HG03175 (cell line): ENCODE results near the gene UBE2H.
A peak's percentile ranks its signal among the peaks of the same experiment; 100 is the strongest.
"Not testable (repeated sequence)": the region's sequence is repeated elsewhere in the genome, so short reads cannot be mapped to it uniquely, and the experiment has no call there.

ENCODE experiments used
- ATAC-seq: cut with Tn5 transposase; IDR thresholded peaks from one replicate; pipeline ENCODE4 v1.9.1; 2021; ENCODE audit warnings: mild to moderate bottlenecking, moderate library complexity; ENCODE audit not compliant: unreplicated experiment

The UBE2H gene

GRCh38 chr7:129845178-129845971 lies 107.4 kb downstream of the UBE2H start:
- ATAC-seq: no peak

GRCh38 chr7:129843978-129844840 lies 108.6 kb downstream of the UBE2H start:
- ATAC-seq: no peak

- no peak for ATAC-seq
Observed at GRCh38 chr7:129843365-129843898, 109.3 kb downstream of the UBE2H start.

- no peak for ATAC-seq
Observed at GRCh38 chr7:129841465-129841864, 111.3 kb downstream of the UBE2H start.

GRCh38 chr7:129840757-129841156 lies 112.0 kb downstream of the UBE2H start:
- ATAC-seq: no peak

- no peak for ATAC-seq
Observed at GRCh38 chr7:129836983-129837382, 115.8 kb downstream of the UBE2H start.

GRCh38 chr7:129835569-129835968 lies 117.2 kb downstream of the UBE2H start:
- no peak for ATAC-seq

- not testable (repeated sequence) for ATAC-seq
Observed at GRCh38 chr7:129833353-129833752, 119.4 kb downstream of the UBE2H start.

GRCh38 chr7:129832701-129833227 lies 120.0 kb downstream of the UBE2H start:
- no peak for ATAC-seq

- no peak for ATAC-seq
Observed at GRCh38 chr7:129832282-129832681, 120.5 kb downstream of the UBE2H start.

- ATAC-seq: no peak
Observed at GRCh38 chr7:129831424-129832058, 121.2 kb downstream of the UBE2H start.

- no peak for ATAC-seq
Observed at GRCh38 chr7:129830949-129831348, 121.8 kb downstream of the UBE2H start.

GRCh38 chr7:129829737-129830631 lies 122.8 kb downstream of the UBE2H start:
- ATAC-seq: no peak

- no peak for ATAC-seq
Observed at GRCh38 chr7:129828989-129829736, 123.6 kb downstream of the UBE2H start.

- ATAC-seq: no peak
Observed at GRCh38 chr7:129828078-129828762, 124.5 kb downstream of the UBE2H start.

GRCh38 chr7:129827467-129827990 lies 125.2 kb downstream of the UBE2H start:
- ATAC-seq: no peak

GRCh38 chr7:129826895-129827294 lies 125.9 kb downstream of the UBE2H start:
- not testable (repeated sequence) for ATAC-seq

GRCh38 chr7:129825209-129825970 lies 127.4 kb downstream of the UBE2H start:
- peak; percentile 72 for ATAC-seq
